GM12878 (cell line): ENCODE measurements around the gene FAM227A. TPM values are rescaled to one million over a fixed set of nuclear protein-coding genes. Genes with fewer than 3 reads are reported as not detected.

Experiments used
- ELK1 ChIP-seq: IDR thresholded peaks from 2 replicates; pipeline ENCODE4 v1.6.1; 2012; ENCODE audit warnings: low read depth, low read length, improper control_type of control experiment
- HDAC2 ChIP-seq: fragments of 200-600 bp; sonication (generic); IDR thresholded peaks from 2 replicates; pipeline ENCODE4 v1.6.1; 2017
- HSF1 ChIP-seq: fragments of 150-350 bp; IDR thresholded peaks from 2 replicates; pipeline ENCODE4 v1.6.1; 2014; ENCODE audit warnings: mild to moderate bottlenecking, low read depth, low read length
- MEF2B ChIP-seq: fragments of 450-650 bp; IDR thresholded peaks from 2 replicates; pipeline ENCODE4 v1.6.1; 2018; ENCODE audit warnings: mild to moderate bottlenecking, moderate library complexity; ENCODE audit not compliant: partially characterized antibody, poor library complexity, severe bottlenecking
- MYC ChIP-seq: IDR thresholded peaks from 2 replicates; pipeline ENCODE4 v1.6.1; 2011; ENCODE audit warnings: mild to moderate bottlenecking, low read length, moderate library complexity, inconsistent platforms; ENCODE audit not compliant: insufficient read depth, insufficient replicate concordance, insufficient read length, severe bottlenecking
- PAX5 ChIP-seq: IDR thresholded peaks from 2 replicates; pipeline ENCODE4 v1.6.1; 2011; ENCODE audit warnings: low read depth, low read length, borderline replicate concordance
- POLR2A ChIP-seq: IDR thresholded peaks from 2 replicates; pipeline ENCODE4 v1.6.1; 2011; ENCODE audit warnings: low read depth, mild to moderate bottlenecking, low read length
- POLR2AphosphoS2 ChIP-seq: IDR thresholded peaks from 2 replicates; pipeline ENCODE4 v1.6.1; 2011; ENCODE audit warnings: low read depth, mild to moderate bottlenecking, low read length, improper control_type of control experiment, moderate library complexity
- POLR2AphosphoS5 ChIP-seq: IDR thresholded peaks from 2 replicates; pipeline ENCODE4 v1.6.1; 2011; ENCODE audit warnings: mild to moderate bottlenecking, low read length, inconsistent platforms
- RAD51 ChIP-seq: fragments of 450-650 bp; IDR thresholded peaks from 2 replicates; pipeline ENCODE4 v1.6.1; 2016; ENCODE audit warnings: moderate library complexity, mild to moderate bottlenecking, inconsistent platforms
- RCOR1 ChIP-seq: conservative IDR thresholded peaks from 2 replicates; pipeline ENCODE4 v1.6.1; 2012; ENCODE audit warnings: low read depth, low read length, improper control_type of control experiment
- REST ChIP-seq: IDR thresholded peaks from 2 replicates; pipeline ENCODE4 v1.6.1; 2012; ENCODE audit warnings: mild to moderate bottlenecking, low read depth, low read length
- SKIL ChIP-seq: fragments of 450-650 bp; IDR thresholded peaks from 2 replicates; pipeline ENCODE4 v1.6.1; 2017; ENCODE audit warnings: mild to moderate bottlenecking, low read depth, inconsistent platforms; ENCODE audit not compliant: poor library complexity, severe bottlenecking
- WRNIP1 ChIP-seq: IDR thresholded peaks from 2 replicates; pipeline ENCODE4 v1.6.1; 2011; ENCODE audit warnings: low read depth, low read length, improper control_type of control experiment, borderline replicate concordance
- ZBTB4 ChIP-seq: fragments of 450-650 bp; formaldehyde crosslinking; IDR thresholded peaks from 2 replicates; pipeline ENCODE4 v1.4.0; 2022; ENCODE audit warnings: mild to moderate bottlenecking, moderate library complexity
- ZNF384 ChIP-seq: IDR thresholded peaks from 2 replicates; pipeline ENCODE4 v1.6.1; 2012; ENCODE audit warnings: low read depth, mild to moderate bottlenecking, low read length, improper control_type of control experiment, borderline replicate concordance
- ZSCAN29 ChIP-seq: fragments of 450-650 bp; IDR thresholded peaks from 2 replicates; pipeline ENCODE4 v1.6.1; 2017; ENCODE audit warnings: mild to moderate bottlenecking, moderate library complexity
- polyA plus RNA-seq, 11 experiments: library from polyadenylated mRNA; depleted of rRNA in 4 of 11; unstranded in 6 of 11; stranded (reverse) in 5 of 11; fragments of >200 nt; fragmentation: Nextera tagmentation in 4 of 11; fragmentation: Illumina TruSeq in 1 of 11; extraction: Ambion mirVana in 4 of 11; extraction: Trizol in 1 of 11; gene quantifications; 1 replicate in 1 of 11; 2 replicates in 10 of 11; pipeline versions ENCODE4 v1.2.1 to v1.2.3, GENCODE V29; 2011 to 2016; ENCODE audit warnings: inconsistent platforms in 2 of 11, missing spikeins in 2 of 11, low read depth in 1 of 11
- total RNA-seq, 4 experiments: library from RNA; depleted of rRNA in 3 of 4; stranded (reverse); fragments of >200 nt in 3 of 4; fragmentation: Illumina TruSeq in 1 of 4; extraction: Trizol in 1 of 4; gene quantifications; 2 replicates each; pipeline versions ENCODE4 v1.2.1 to v1.2.3, GENCODE V29; 2013 to 2021

Gene FAM227A
- total and polyA plus RNA-seq, 10 of the 15 experiments (the other 5 are each of a cell fraction or from before 2014, with no cell fraction given): 0.02 to 0.59 (median 0.25) TPM

GRCh38 chr22:38657045-38657909 is 1.1 kb upstream of the FAM227A start (continued):
- TF ChIP-seq HSF1 (no peak), SKIL (no peak), WRNIP1 (no peak), MYC (no peak), ELK1 (no peak), POLR2AphosphoS2 (no peak), HDAC2 (no peak), RCOR1 (no peak), PAX5 (no peak), ZNF384 (no peak), REST (no peak), MEF2B (peak; percentile 26), ZSCAN29 (no peak), ZBTB4 (no peak), POLR2AphosphoS5 (no peak), POLR2A (peak; percentile 28; the same call in 1 of the 2 replicates), RAD51 (no peak)
